HG03342 (cell line): ENCODE results near the gene DSG1.
"Not testable (repeated sequence)": the region's sequence is repeated elsewhere in the genome, so short reads cannot be mapped to it uniquely, and the experiment has no call there.

ENCODE experiments used
- ATAC-seq: cut with Tn5 transposase; IDR thresholded peaks from one replicate; pipeline ENCODE4 v1.9.1; 2021; ENCODE audit warnings: mild to moderate bottlenecking, moderate library complexity; ENCODE audit not compliant: unreplicated experiment

DSG1 gene

DNA sequence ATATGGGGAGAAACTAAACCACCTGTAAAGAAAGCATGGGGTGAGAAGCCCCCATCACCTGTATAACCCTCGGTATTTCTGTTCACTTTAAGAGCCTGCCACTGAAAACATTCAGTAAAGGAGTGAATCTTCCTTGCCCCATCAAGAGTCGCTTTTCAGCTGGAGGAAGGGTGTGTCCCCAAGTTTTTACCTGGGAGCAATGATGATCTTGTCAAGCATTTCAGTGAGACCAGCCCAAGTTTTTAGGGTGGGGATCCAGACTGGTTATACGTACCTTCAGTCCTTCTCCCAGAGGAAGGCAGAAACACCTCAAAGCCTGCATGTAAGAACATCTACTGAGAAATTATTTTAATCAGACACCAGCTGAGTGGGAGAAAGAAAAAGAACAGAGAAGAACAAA, at the start of gene DSG1:
Gene DSG1 (plus strand): TSS at position 301 of the 400 bp plus-strand sequence. CDS start 141 bp downstream, outside the sequence.
- no peak for ATAC-seq

DNA sequence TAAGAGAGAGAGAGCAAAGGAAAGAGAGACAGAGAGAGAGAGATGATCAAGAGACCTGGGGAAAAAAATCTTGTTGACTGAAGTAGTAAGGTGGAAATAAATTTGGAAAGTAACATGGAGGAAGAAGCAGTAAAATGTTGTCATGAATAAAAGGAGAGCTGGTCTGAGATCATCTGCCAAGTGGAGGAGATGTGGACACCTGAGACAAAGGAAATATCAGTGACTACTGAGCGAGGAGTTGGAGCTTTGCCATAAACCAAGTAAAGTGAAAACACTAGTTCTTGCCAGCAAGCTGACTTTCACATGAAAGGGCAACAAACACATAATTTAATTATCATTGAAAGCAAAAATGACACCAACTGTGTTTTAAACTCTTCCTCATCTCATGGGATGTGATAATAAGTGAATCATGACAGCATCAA, 49.0 kb upstream of the DSG1 start:
- ATAC-seq, result no peak

DNA sequence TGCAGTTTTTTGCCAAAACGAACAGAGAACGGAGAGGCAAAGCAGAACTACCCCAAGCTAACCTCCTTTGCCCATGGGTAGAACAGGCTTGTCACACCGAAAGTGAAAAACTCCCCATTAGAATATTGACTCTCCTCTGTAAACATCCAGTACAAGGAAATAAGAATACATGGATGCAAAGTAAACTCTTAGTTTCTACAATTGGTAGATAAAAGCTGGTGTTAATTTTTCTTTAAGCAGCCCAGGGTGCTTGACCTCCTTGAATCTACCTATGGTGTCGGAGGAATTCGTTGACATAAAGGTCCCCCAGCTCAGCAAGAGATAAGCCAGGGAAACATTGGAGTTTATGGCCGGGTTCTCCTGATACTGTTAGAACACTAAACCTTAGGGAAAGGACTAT, 48.4 kb upstream of the DSG1 start:
- ATAC-seq, result no peak

DNA sequence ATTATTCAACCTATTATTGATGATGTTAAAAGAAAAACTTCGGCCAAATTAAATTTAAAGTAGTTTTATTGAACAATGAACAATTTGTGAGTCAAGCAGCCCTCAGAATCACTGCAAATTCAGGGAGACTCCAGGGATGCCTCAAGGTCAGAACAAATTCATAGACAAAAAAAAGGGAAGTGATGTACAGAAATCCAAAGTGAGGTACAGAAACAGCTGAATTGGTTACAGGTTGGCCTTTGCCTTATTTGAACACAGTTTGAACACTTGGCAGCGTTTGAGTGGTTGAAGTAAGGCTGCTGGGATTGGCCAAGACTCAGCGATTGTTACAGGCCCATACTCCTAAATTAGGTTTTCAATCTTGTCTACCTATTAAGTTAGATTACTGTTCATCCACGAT, 47.4 kb upstream of the DSG1 start:
- no peak for ATAC-seq

DNA sequence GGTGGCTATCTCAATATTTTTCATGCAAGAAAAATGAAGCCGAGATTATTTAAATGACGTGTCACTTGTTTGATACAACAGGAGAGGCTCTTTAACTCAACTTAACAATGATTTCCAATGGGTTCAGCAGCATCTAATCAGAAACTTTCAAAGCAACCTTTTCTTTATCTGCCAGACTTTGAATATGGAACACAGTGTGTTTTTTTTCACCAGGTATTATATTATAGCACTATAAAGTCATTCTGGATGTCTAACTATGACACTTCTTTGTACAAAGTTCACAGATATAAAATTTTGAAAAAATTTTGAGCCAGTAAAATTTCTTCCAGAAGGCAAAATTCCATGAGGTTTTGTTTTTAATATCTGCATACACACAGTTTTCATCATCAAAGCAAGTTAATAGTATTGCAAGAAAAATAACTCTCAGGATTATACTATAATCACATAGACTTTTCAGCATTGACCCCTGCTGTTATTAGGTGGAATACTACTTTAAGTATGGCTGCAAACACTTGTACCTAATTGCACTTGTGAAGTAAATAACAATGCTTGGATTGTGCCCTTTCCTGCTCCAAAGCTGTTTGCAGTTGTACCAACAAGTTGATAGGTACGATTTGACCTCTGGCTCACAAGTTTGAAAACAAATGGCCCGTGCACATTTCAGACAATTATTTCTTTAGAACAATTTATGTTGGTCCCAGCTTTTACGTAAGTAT, 44.0 kb upstream of the DSG1 start:
- no peak for ATAC-seq

DNA sequence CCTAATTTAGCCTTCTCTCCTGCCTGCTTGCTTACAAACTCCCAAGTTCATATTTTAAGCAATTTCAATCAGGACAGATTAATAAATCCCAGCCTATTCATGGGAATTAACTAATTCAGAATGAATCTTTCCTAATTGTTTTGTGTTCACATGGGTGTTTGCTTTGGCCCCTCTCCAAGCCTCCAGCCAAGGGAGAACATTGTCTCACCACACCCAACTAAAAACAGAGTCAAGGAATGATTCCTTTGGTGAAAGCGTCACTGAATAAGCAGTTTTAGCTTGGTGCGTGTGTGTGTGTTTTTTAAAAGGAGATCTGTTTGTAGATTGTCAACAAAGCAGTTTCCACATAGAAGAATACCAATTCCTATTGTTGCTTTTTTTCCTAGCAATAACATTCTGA, 43.0 kb upstream of the DSG1 start:
- no peak for ATAC-seq

DNA sequence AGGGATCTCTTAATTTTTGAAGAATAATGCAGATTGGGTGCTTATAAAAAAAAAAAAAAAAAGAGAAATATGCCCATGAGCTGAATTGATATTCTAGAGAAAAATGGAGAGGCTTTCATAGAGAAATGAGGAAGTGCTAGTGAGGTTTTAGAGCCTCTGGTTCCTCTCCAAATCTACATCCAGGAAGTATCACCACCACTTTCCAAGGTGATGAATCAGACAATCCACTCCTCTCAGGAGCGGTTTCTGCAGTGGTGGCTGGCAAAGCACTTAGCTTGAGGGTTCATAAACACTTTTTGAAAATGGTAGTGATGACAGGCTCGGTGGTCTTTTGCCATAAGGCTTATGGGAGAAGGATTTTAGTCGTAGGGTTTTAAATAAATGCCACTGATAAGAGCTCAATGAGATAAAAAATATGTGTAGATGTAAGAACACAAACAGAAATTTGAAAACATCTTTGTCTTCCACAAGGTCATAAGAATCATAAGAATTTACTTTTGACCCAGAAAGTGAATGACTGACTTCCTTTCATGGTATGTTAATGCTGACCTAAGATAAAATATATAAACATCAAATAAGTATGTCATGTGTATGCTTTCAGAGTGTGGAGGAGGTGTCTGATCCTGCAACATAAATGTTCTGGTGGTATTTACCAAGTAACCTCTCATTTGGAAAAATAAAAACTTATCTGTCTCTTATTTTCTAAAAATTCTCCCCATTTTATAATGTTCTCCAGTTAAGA, 42.1 kb upstream of the DSG1 start:
- no peak for ATAC-seq

DNA sequence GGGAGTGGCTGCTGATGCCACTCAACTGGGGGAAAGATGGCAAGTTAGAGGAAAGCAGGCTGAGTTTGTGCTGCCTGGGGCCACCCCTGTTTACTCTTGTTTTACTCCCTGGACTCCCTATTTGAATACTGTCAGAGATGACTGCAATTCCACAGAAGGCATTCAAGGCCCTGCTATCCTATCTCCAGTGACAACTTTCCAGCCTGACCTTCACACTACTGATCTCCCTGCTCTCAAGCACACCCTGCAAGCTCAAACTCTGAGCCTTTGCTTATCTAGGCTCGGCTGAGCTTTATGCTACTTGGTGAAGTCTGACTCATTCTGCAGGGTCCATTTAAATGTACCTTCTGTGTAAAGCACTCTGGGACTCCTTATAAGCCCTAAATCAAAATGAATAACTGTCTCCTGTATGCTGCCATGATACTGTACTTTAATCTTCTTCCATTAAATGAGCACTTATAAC, 39.3 kb upstream of the DSG1 start:
- no peak for ATAC-seq

DNA sequence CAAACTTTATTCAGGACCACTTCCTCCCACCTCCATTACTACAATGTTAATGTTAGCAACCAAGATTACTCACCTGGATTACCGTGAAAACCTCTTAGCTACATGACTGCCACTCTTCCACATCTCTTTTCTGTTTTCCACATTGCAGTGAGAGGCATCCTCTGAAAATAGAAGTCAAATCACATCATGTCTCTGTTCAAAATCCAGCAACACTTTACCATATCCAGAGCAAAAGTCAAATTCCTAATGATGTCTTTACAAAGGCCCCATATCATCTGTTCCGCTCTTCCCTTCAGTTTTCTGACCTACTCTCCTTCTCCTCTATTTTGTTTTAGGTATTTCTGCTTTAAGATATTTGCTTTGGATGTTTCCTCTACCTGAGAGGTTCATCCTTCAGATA, 37.5 kb upstream of the DSG1 start:
- no peak for ATAC-seq

DNA sequence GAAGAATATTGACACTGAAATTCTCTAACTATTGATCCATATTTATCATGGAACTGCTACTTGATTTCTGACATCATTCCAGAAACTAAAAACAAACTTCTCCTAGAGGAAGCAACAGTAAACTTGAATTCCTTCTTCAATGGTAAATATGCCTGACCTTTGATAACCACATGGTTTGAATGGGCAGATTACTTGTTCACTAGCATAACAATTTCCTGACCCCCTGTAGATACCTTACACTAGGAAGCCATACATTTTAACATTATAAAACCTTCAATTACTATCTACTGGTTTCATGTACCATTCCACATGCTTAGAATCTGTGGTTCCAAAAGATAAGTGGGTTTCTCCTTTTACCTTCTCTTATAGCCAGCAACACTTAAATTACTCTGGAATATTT, 36.5 kb upstream of the DSG1 start:
- ATAC-seq, result no peak

DNA sequence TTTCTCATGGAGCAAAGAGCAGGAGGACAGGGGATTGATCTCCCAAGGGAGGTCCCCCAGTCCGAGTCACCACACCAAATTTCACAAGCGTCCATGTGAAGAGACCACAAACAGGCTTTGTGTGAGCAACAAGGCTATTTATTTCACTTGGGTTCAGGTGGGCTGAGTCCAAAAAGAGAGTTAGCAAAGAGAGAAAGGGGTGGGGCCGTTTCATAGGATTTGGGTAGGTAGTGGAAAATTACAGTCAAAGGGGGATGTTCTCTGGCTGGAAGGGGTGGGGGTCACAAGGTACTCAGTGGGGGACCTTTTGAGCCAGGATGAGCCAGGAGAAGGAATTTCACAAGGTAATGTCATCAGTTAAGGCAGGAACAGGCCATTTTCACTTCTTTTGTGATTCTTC, 28.5 kb upstream of the DSG1 start:
- not testable (repeated sequence) for ATAC-seq

DNA sequence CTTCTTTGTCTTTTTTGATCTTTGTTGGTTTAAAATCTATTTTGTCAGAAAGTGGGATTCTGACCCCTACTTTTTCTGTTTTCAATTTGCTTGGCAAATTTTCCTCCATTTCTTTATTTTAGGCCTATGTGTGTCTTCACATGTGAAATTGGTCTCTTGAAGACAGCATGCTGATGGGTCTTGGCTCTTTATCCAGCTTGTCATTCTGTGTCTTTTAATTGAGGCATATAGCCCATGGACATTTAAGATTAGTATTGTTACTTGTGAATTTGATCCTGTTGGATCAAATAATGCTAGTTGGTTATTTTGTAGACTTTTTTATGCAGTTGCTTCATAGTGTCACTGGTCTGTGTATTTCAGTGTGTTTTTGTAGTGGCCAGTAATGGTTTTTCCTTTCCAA, 26.3 kb upstream of the DSG1 start:
- no peak for ATAC-seq

DNA sequence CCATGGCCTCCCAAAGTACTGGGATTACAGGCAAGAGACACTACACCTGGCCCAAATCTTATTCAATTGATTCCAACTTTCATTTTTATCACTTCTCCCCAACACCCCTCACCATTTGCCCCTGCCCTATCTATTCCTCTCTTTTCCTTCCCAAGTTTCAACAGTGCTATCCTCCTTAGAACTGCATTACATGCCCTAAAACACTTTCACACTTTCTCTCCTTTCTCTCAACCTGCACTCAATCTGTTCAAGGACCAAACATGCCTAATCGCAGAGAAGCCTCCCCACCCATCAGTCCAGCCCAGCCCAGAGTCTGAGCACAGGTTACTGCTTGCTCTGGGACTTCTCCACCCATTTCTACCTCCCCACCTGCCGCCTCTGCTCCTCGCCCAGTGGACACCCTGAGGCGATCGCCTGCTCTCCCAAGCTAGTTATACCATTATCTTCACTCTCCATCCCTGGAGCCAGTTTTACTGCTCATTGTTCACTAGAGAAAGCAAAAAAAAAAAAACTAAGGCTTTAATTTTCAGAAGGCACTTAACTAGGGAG, 23.7 kb upstream of the DSG1 start:
- ATAC-seq, result no peak

DNA sequence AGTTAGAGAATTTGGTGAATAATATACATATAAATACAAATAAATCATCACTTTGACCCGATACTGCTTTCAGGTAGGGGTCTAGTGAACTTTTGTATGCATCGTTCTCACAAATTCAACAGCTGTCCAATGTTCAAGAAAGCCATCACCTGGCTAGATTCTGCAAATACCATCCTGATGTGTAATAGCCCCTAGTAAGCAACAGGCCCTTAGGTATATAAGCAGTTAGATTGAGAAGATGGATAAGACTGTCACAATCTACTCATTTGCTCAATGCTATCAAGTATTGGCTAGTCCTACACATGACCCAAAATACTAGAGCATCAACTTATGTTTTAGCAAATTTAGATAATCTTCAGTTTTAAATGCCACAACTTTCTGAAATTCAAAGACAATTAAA, 20.7 kb upstream of the DSG1 start:
- ATAC-seq, result no peak

DNA sequence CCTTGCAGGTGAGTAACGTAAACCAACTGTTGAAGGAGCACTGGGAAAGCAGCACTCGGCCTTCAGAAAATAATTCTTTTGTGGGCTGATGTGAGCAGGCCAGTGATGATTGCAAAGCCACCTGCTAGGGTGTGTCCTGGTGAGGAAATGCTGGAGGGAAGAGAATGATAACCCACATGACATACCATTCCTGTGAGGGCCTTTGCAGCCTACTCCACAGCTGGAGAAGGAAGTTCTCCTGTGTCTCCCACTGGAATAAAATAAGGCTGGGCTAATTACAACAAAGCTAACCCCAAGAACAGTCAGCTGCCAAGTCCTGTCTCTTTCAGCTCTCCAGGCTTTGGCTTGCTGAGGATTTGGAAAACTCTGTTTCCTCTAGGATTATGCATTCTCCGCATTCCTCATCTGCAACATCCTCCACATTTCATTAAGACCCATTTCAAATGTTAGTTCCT, 16.7 kb upstream of the DSG1 start:
- no peak for ATAC-seq

DNA sequence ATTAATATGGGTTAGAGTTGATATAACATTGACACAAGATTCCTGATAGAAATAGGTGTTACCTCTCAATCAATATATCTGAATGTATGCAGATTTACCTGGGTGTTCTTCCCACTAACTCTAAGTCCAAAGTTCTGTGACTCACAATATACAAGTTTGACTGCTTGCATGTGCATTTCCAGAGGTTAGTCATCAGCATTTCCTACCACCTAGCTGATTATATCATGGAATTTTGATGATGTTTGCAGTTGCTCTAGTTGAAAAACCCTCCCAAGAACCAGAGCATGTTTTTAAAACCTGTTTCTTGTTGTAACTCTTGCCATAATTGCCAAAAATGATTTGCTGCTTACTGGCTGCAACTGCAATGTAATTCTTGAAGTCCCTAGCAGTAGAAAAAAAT, 15.0 kb upstream of the DSG1 start:
- ATAC-seq, result no peak

DNA sequence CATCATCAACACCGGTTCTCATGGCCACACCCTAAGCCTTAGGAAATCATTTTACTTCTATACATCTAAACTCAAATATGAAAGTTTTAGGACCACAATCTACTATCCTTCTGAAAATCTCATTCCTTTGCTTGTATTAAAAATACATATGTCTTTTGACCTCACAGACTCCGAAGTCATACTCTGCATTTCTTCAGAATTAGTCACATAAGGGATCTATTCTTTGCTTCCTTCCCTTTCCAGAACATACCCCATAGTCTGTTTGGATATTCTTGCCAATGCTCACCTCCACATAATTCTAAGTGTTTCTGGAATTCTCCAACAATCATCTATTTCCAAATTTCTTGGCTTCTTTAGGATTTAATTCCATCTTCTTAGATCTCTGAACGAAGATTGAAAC, 14.2 kb upstream of the DSG1 start:
- ATAC-seq, result no peak

DNA sequence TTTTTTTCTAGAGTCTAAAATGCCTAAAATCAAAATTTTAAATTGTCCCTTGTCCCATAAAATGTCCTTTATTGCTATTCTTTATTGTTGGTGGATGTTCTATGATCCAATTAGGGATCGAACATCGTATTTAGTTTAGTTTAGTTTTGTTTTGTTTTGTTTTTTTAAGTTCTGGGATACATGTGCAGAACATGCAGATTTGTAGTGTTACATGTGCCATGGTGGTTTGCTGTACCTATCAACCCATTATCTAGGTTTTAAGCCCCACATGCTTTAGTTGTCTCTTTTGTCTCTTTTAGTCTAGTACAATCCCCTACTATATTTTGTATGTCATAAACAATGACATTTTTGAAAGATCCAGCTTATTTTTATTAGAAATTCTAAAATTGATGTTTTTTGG, 8.8 kb upstream of the DSG1 start:
- no peak for ATAC-seq

DNA sequence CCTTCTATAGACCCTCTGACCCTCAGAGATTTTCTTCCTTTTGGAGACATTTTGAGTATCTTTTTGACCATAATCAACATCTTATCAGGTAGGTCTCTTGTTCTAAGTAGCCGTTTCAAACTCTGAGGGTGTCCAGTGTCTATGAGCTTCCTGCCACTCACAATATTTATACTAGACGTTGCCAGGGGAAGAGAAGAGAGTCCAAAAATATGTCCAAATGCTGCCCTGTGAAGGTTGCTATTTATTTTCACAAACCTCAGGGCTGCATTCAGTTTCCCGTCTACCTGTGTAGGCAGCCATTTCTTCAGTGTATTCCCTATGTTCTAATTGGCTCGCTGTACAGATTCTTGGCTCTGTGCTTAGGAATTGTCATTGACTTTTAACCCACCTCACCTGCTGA, 986 bp upstream of the DSG1 start:
- ATAC-seq, result no peak

DNA sequence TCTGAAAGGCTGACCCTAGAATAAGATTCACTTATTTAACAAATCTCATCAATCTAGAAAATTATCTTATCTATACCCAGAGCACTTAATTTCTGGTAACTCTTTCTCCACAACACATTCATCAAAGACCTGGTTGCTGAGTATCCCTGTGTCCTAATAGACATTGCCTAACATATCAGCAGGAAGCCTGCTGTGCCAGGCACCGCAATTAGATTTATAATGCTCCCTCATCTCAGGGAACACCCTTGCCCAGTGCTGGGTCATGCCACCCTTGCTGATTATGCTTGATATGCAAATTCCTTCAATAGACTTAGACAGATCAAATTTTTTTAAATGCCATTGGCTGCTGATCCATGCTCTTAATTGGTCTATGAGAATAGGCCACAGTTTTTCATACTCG, 3.8 kb downstream of the DSG1 start:
- ATAC-seq, result no peak

DNA sequence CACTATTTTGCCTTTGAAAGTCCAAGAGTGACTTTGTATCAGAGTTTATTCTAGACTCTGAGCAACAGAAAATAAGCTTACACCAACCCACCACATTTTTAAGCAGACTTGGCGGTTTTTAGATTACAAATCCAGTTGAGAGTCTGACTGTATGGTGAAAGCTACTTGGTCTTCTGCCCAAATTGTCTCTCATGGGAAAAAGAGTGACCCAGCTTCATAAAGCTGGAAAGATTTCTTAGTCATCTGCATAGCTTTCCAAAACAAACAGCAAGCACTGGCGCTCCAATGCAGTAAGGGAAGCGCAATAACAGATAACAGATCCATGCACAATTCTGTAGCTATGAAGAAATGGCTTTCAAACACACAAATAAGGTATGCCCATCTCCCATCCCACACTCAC, 7.1 kb downstream of the DSG1 start:
- ATAC-seq, result no peak

DNA sequence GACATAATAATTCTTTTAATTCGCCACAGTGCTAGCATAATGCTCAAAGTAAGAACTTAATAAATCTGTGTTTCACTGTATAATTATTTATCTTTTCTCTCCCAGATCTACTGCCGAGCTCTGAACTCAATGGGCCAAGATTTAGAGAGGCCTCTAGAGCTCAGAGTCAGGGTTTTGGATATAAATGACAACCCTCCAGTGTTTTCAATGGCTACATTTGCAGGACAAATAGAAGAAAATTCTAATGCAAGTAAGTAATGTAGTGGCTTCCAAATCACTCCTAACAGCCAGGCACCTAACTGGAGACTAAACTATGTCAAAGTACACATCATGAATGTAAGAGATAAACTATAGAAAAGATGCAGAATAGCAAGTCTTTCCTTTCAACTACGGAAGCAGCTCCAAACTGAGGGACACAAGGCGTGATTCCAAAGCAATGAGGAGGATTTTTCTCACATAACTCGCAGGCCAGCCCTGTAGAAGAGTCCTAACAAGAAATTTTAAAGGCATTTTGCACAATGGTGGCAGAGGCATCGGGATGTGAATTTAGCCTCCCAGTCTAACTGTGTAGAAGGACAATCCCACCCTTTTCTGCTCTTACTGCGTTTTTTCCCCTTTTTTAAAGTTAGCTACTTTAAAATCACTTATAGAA, 12.0 kb downstream of the DSG1 start:
- no peak for ATAC-seq
